GM21423 (cell line): Measurements from ENCODE around the gene IVL.

Source experiments
- ATAC-seq: cut with Tn5 transposase; IDR thresholded peaks from one replicate; pipeline ENCODE4 v1.9.1; 2021; ENCODE audit warnings: mild to moderate bottlenecking, moderate library complexity; ENCODE audit not compliant: unreplicated experiment

The IVL gene, protein sequence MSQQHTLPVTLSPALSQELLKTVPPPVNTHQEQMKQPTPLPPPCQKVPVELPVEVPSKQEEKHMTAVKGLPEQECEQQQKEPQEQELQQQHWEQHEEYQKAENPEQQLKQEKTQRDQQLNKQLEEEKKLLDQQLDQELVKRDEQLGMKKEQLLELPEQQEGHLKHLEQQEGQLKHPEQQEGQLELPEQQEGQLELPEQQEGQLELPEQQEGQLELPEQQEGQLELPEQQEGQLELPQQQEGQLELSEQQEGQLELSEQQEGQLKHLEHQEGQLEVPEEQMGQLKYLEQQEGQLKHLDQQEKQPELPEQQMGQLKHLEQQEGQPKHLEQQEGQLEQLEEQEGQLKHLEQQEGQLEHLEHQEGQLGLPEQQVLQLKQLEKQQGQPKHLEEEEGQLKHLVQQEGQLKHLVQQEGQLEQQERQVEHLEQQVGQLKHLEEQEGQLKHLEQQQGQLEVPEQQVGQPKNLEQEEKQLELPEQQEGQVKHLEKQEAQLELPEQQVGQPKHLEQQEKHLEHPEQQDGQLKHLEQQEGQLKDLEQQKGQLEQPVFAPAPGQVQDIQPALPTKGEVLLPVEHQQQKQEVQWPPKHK

GRCh38 chr1:152907686-152908601, at the start of gene IVL:
Gene IVL, plus strand, starts transcription at chr1:152908546. Its CDS starts 1,252 bp downstream, at chr1:152909798.
- ATAC-seq = no peak

DNA sequence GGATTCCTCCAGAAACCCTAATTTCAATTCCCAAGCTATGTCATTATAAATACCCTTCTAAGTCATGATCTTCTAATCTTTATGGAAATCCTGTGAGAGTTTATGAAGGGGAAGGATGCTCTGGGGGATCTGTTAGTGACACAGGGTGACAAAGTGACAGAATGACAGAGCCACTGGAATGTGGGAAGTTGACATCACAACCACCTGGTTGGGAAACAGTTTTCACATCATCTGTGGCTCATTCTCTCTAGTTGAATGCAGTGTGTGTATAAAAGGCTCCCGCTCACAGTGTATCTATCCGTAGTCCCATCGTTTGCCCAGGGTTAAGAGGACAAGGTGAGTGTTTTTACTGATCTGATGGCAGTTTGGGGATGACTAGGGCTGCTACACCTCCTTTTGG, 48.6 kb upstream of the IVL start, which contains the start of gene LCE7A:
TSS of gene LCE7A (plus strand) at position 301 of the 400 bp plus-strand sequence. CDS start 702 bp downstream, outside the sequence.
- no peak for ATAC-seq

GRCh38 chr1:152860129-152860528, 48.2 kb upstream of the IVL start:
- ATAC-seq = no peak

GRCh38 chr1:152861374-152861773, 47.0 kb upstream of the IVL start:
- ATAC-seq = no peak

- ATAC-seq = no peak
These were observed 43.9 kb upstream of the IVL start for GRCh38 chr1:152864443-152864842.

DNA sequence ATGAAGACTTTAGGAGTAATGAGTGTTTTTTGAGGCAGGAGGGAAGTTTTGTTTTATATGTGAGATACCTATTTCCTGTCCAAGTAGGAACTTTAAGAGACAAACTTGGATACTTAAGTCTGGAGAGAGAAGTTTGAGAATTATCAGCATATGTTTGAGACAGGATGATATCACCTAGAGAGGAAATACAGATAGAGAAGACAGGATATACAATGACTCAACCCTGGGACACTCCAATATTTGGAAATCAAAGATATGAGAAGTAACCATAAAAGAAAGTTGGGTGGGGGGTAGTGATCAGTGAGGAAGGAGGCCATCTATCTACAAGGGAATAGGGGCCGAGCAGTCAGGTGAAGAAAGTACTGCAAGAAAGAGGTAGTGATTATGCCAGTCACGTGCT, 42.0 kb upstream of the IVL start:
- ATAC-seq = no peak

DNA sequence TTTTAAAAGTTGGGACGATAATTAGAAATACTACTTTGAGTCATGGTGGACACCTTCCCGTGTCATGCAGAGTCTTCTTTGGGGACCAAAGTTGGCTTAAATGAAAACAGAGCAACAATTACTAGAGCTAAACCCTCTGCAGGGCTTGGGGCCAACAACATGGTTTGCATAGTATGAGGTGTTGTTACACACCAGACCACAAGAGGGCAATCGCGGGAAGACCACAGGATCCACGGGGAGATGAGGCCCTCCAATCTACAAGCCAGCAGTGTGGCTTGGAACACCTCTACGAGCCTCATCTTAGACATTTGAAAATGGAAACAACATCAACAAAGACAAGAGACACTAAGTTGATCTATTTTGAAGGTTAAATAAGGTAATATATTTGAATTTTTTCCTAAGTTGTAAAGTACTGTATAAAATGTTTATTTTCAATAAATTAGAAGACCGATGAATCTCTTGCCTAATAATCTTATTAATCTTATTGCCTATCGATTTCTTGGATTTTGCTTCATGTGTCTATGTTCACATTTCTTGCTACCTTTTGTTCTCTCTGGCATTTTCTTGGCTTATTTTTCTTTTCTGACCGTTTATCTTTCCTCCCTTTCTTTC, 38.4 kb upstream of the IVL start:
- no peak for ATAC-seq

- no peak for ATAC-seq
These were observed 37.3 kb upstream of the IVL start for GRCh38 chr1:152870831-152871730.

- ATAC-seq = no peak
These were observed 36.6 kb upstream of the IVL start for GRCh38 chr1:152871731-152872126.

GRCh38 chr1:152873495-152873894, 34.9 kb upstream of the IVL start:
- no peak for ATAC-seq

DNA sequence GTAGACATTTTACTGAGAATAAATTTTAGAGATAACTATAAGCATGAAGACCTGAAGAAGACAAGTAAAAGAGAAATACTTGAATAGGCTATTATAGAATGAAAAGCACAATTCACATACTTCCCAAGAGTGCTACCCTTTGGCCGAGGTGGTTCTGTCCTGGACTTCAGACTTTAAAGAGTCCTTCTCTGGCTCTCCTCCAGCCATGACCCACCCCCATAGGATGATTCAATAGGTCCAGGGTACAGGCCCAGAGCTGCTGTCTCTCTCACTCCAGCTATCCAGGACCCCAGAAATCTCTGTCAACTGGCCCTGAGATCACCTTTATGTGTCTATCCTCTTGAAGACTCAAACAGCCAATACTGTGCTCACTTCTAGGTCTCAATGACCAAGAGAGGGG, 31.5 kb upstream of the IVL start:
- ATAC-seq = no peak

- ATAC-seq = no peak
These were observed 30.3 kb upstream of the IVL start, which contains the start of gene SMCP for GRCh38 chr1:152878042-152878441. Gene SMCP, plus strand, starts transcription at chr1:152878322. Its CDS starts 6,101 bp downstream, at chr1:152884423.

GRCh38 chr1:152879559-152880198, 28.7 kb upstream of the IVL start:
- ATAC-seq = no peak

- ATAC-seq = no peak
These were observed 28.0 kb upstream of the IVL start for GRCh38 chr1:152880316-152880715.

GRCh38 chr1:152880907-152881306, 27.4 kb upstream of the IVL start:
- ATAC-seq = no peak

GRCh38 chr1:152884085-152884484, 24.3 kb upstream of the IVL start:
- no peak for ATAC-seq

DNA sequence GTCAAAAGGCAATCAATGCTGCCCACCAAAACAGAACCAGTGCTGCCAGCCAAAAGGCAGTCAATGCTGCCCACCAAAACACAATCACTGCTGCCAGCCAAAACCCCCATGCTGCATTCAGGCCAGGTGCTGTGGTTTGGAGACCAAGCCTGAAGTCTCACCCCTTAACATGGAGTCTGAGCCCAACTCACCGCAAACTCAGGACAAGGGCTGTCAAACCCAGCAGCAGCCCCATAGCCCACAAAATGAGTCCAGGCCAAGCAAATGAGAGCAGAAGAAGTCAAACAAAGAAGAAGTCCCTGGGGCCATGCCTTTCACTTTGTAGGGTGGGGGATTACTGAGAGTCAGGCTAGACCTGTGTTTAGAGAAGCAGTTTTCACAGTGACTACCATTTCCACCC, 23.8 kb upstream of the IVL start:
- no peak for ATAC-seq

DNA sequence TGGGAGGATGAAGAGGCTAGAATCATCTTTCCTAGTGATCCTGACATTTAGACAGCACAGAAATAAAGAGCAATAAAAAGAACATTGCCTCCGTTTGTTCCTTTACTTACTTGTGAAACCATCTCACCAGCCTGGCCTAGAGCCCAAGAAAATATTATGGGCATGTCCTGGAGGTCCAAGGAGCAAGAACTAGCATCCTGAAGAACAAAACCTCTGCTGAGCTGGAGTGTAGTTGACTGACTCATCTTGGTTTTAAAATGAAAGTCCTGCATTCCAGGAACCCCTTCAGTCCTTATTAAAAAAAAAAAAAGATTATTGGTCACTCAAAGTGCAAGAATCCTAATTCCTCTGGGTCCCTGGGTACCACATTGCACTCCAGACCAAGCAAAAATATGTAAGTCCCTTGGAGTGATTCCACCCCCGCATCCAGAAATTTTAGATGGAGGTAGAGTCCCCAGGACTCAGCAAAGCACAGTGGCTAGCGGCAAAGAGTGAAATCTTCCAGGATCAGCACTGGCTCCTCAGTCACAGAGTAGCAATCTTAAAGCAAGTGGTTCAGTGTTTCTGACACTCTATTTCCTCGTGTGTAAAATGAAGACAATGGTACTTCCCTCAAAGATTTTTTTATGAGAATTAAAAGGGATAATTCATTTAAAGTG, 23.3 kb upstream of the IVL start:
- ATAC-seq = no peak

DNA sequence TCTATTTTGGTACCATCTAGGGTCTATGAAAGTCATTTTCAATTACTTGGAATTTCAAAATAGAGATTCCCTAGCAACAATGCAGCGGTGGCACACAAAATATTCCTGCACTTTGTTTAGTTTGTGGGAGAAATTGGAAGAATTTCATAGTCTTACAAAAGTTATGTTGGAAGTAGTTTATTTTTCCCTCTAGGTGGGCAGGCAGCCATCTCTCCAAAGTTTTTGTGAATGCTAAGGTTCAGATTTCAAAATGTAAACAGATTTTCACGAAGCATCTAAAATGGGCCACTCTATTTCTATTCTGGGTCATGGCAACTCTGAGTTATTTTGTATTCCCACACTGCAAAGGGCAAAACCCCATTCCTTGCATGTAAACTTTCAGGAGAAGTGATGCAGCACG, 22.3 kb upstream of the IVL start:
- no peak for ATAC-seq
